MM.1S (cell line): ENCODE data around the gene SELENOP.
A peak's percentile ranks its signal among the peaks of the same experiment; 100 is the strongest.

Source experiments
- DNase-seq: peaks from one replicate; pipeline ENCODE4 v3.0.0-alpha.2; 2015
- H2AFZ ChIP-seq: fragments of 300-600 bp; sonication (generic); 2 replicates; pipeline ENCODE4 v1.6.0; 2016; ENCODE audit warnings: antibody characterized with exemption, low read length
- H3F3A ChIP-seq: fragments of 300-600 bp; sonication (generic); 2 replicates; pipeline ENCODE4 v1.6.1; 2016; ENCODE audit warnings: mild to moderate bottlenecking, antibody characterized with exemption, low read length, moderate library complexity, mixed read lengths; ENCODE audit not compliant: insufficient read depth
- H3K27ac ChIP-seq: fragments of 300-600 bp; sonication (generic); 2 replicates; pipeline ENCODE4 v1.5.1; 2016; ENCODE audit warnings: mild to moderate bottlenecking, low read length
- H3K27me3 ChIP-seq: fragments of 300-600 bp; sonication (generic); replicated peaks from 2 replicates; pipeline ENCODE4 v1.6.0; 2016; ENCODE audit warnings: low read length; ENCODE audit not compliant: insufficient read depth
- H3K36me3 ChIP-seq: fragments of 300-600 bp; sonication (generic); replicated peaks from 2 replicates; pipeline ENCODE4 v1.6.1; 2016; ENCODE audit warnings: mild to moderate bottlenecking, low read length, mixed read lengths; ENCODE audit not compliant: insufficient read depth
- H3K4me1 ChIP-seq: fragments of 300-600 bp; sonication (generic); 2 replicates; pipeline ENCODE4 v1.6.1; 2016; ENCODE audit warnings: low read length, mixed read lengths
- H3K4me2 ChIP-seq: fragments of 300-600 bp; sonication (generic); 2 replicates; pipeline ENCODE4 v1.6.0; 2016; ENCODE audit warnings: low read depth, low read length
- H3K4me3 ChIP-seq: fragments of 300-600 bp; sonication (generic); 2 replicates; pipeline ENCODE4 v1.5.1; 2016; ENCODE audit warnings: low read length, mixed read lengths
- H3K79me2 ChIP-seq: fragments of 300-600 bp; sonication (generic); 2 replicates; pipeline ENCODE4 v1.6.1; 2016; ENCODE audit warnings: mixed run types, low read length, mixed read lengths
- H3K9ac ChIP-seq: fragments of 300-600 bp; sonication (generic); 2 replicates; pipeline ENCODE4 v1.6.1; 2016; ENCODE audit warnings: low read length, mixed read lengths
- H3K9me2 ChIP-seq: fragments of 300-600 bp; sonication (generic); replicated peaks from 2 replicates; pipeline ENCODE4 v1.6.1; 2016; ENCODE audit warnings: mild to moderate bottlenecking, low read length, mixed read lengths; ENCODE audit not compliant: insufficient read depth
- H3K9me3 ChIP-seq: fragments of 300-600 bp; sonication (generic); replicated peaks from 2 replicates; pipeline ENCODE4 v1.6.1; 2016; ENCODE audit warnings: mild to moderate bottlenecking, low read length, mixed read lengths; ENCODE audit not compliant: insufficient read depth
- H4K20me1 ChIP-seq: fragments of 300-600 bp; sonication (generic); 2 replicates; pipeline ENCODE4 v1.6.1; 2016; ENCODE audit warnings: mild to moderate bottlenecking, low read length, moderate library complexity, mixed read lengths; ENCODE audit not compliant: insufficient read depth
- CTCF ChIP-seq: fragments of 300-600 bp; sonication (generic); IDR thresholded peaks from 2 replicates; pipeline ENCODE4 v1.5.1; 2016; ENCODE audit warnings: antibody characterized with exemption, low read length, mixed read lengths
- EZH2 ChIP-seq: fragments of 300-600 bp; sonication (generic); optimal IDR thresholded peaks from 2 replicates; pipeline ENCODE3; 2017; ENCODE audit warnings: low read depth, mild to moderate bottlenecking, antibody characterized with exemption, low read length, mixed read lengths
- EZH2phosphoT487 ChIP-seq: fragments of 300-600 bp; sonication (generic); IDR thresholded peaks from 2 replicates; pipeline ENCODE4 v1.6.1; 2018; ENCODE audit warnings: antibody characterized with exemption, low read length

SELENOP gene

GRCh38 chr5:42813533-42813932, 1.8 kb upstream of the SELENOP start:
- Histone ChIP-seq H3K79me2 (no peaks in the 10 kb centered on the region), H3K27ac (no peak overlapping the region), H3K9me3 (no peaks in the 10 kb centered on the region), H3K36me3 (no peaks in the 10 kb centered on the region), H4K20me1 (no peaks in the 10 kb centered on the region), H3K9me2 (no peaks in the 10 kb centered on the region), H3F3A (no peaks in the 10 kb centered on the region), H3K27me3 (no peaks in the 10 kb centered on the region), H2AFZ (no peak overlapping the region), H3K4me2 (no peak overlapping the region), H3K4me3 (no peak overlapping the region), H3K4me1 (no peaks in the 10 kb centered on the region), H3K9ac (no peak overlapping the region)
- TF ChIP-seq EZH2phosphoT487 (no peak), CTCF (no peak), EZH2 (no peak)
- DNase-seq: no peak

- H4K20me1 ChIP-seq: no peaks in the 10 kb centered on the region
- H3K9me3 ChIP-seq: no peaks in the 10 kb centered on the region
- no peaks in the 10 kb centered on the region for H3K36me3 ChIP-seq
- no peaks in the 10 kb centered on the region for H3K27me3 ChIP-seq
- H3K4me3 ChIP-seq: no peak overlapping the region
- H3K27ac ChIP-seq: no peak overlapping the region
- no peak for DNase-seq
- no peaks in the 10 kb centered on the region for H3K79me2 ChIP-seq
- no peaks in the 10 kb centered on the region for H3F3A ChIP-seq
- TF ChIP-seq CTCF (no peak), EZH2 (no peak), EZH2phosphoT487 (no peak)
- peak overlapping the region; percentile 45 for H2AFZ ChIP-seq
- H3K9me2 ChIP-seq: no peaks in the 10 kb centered on the region
- peak overlapping the region; percentile 62; the same call in 1 of the 2 replicates for H3K4me2 ChIP-seq
- H3K9ac ChIP-seq: no peak overlapping the region
- H3K4me1 ChIP-seq: no peaks in the 10 kb centered on the region
Observed at GRCh38 chr5:42812620-42813019, 928 bp upstream of the SELENOP start.

DNA sequence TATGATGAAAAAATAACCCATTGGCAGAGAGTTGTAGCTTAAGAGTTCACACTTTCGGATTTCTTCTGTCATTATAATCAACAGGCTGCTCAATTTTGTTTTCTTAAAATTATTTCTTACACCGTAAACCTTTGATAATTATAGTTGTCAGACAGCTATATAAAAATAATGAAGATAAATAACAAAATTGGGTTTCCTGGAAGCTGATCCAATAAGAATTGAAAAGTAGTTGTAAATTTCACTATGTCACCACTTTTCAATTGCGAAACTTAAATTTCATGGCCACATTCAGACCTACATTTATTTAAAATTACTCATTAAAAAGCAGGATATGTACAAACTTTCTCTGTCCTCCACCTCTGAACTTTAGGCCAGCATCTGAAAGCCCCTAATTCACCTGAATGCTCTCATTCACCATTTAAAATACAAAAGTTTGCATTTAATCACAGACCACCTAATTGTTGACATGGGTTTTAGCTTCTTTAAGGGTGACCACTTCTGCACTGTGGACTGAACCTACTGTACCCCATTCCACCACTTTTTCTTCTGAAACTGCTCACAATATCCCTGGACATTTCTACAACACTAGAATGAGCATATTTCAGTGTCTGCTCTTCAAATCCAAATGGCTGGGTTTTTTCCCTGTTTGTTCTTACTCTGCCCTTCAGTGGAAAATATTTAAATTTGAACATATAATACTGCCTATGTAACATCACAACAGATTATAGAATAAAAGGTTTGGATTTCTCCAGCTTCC, 680 bp downstream of the SELENOP start:
- no peaks in the 10 kb centered on the region for H3K36me3 ChIP-seq
- DNase-seq: no peak
- no peaks in the 10 kb centered on the region for H3K9me2 ChIP-seq
- no peak overlapping the region for H3K27ac ChIP-seq
- H3F3A ChIP-seq: no peaks in the 10 kb centered on the region
- peak overlapping the region; percentile 62 for H3K4me2 ChIP-seq
- TF ChIP-seq EZH2 (no peak), EZH2phosphoT487 (no peak), CTCF (no peak)
- no peaks in the 10 kb centered on the region for H3K9me3 ChIP-seq
- H3K79me2 ChIP-seq: no peaks in the 10 kb centered on the region
- H4K20me1 ChIP-seq: no peaks in the 10 kb centered on the region
- peak overlapping the region; percentile 41 for H3K4me3 ChIP-seq
- no peaks in the 10 kb centered on the region for H3K27me3 ChIP-seq
- peak overlapping the region; percentile 45 for H2AFZ ChIP-seq
- peak overlapping the region; percentile 60; the same call in 1 of the 2 replicates for H3K9ac ChIP-seq
- no peaks in the 10 kb centered on the region for H3K4me1 ChIP-seq
